Keratinocyte (primary cell): ENCODE data around the gene TXNRD1. TPM values are rescaled to one million over a fixed set of nuclear protein-coding genes. Genes with fewer than 3 reads are reported as not detected.

Experiments used
- DNase-seq: peaks from one replicate; pipeline ENCODE4 v3.0.0-alpha.2; 2011; ENCODE audit warnings: low read depth, missing footprints, low spot score
- FAIRE-seq: peaks from 2 replicates; lab custom pipeline; 2011; peaks lifted over from hg19 to GRCh38; lab: Jason Lieb, UNC
- H2AFZ ChIP-seq: 2 replicates; pipeline ENCODE4 v1.6.0; 2012; ENCODE audit warnings: low read length, control low read depth, inconsistent platforms; ENCODE audit not compliant: control insufficient read depth
- H3K27ac ChIP-seq: 2 replicates; pipeline ENCODE4 v1.5.1; 2011; ENCODE audit warnings: low read length; ENCODE audit not compliant: control insufficient read depth, insufficient read depth
- H3K27me3 ChIP-seq: 3 replicates; pipeline ENCODE4 v1.6.0; 2011; ENCODE audit warnings: low read length; ENCODE audit not compliant: control insufficient read depth, insufficient read depth; ENCODE audit errors: extremely low read depth
- H3K36me3 ChIP-seq, 2 experiments: 2 replicates in 1 of 2; 3 replicates in 1 of 2; pipeline ENCODE4 v1.5.1; 2011; ENCODE audit warnings: low read length in 2 of 2, mild to moderate bottlenecking in 1 of 2; ENCODE audit not compliant: control insufficient read depth in 2 of 2, insufficient read depth in 2 of 2; ENCODE audit errors: extremely low read depth in 1 of 2
- H3K4me1 ChIP-seq: 3 replicates; pipeline ENCODE4 v1.5.1; 2011; ENCODE audit warnings: low read length; ENCODE audit not compliant: control insufficient read depth, insufficient read depth; ENCODE audit errors: extremely low read depth
- H3K4me2 ChIP-seq: 3 replicates; pipeline ENCODE4 v1.6.0; 2011; ENCODE audit warnings: low read depth, low read length; ENCODE audit not compliant: control insufficient read depth, insufficient read depth; ENCODE audit errors: extremely low read depth
- H3K4me3 ChIP-seq, 3 experiments: fragments of 200-600 bp in 1 of 3; sonication (generic) in 1 of 3; 2 replicates in 2 of 3; 3 replicates in 1 of 3; pipeline ENCODE4 v1.5.1; 2011 to 2016; ENCODE audit warnings: low read length in 3 of 3, mild to moderate bottlenecking in 3 of 3, control low read depth in 2 of 3, inconsistent platforms in 1 of 3, low read depth in 1 of 3, mixed read lengths in 1 of 3, mixed run types in 1 of 3, moderate library complexity in 1 of 3; ENCODE audit not compliant: control insufficient read depth in 2 of 3, insufficient read depth in 2 of 3; ENCODE audit errors: extremely low read depth in 1 of 3
- H3K79me2 ChIP-seq: 2 replicates; pipeline ENCODE4 v1.6.0; 2012; ENCODE audit warnings: low read length; ENCODE audit not compliant: control insufficient read depth, insufficient read depth
- H3K9ac ChIP-seq: 3 replicates; pipeline ENCODE4 v1.6.0; 2011; ENCODE audit warnings: low read length; ENCODE audit not compliant: control insufficient read depth, insufficient read depth; ENCODE audit errors: extremely low read depth
- H3K9me1 ChIP-seq: 3 replicates; pipeline ENCODE4 v1.6.0; 2011; ENCODE audit warnings: low read length; ENCODE audit not compliant: control insufficient read depth, insufficient read depth; ENCODE audit errors: extremely low read depth
- H3K9me3 ChIP-seq: 2 replicates; pipeline ENCODE4 v1.5.1; 2012; ENCODE audit warnings: low read depth, low read length; ENCODE audit not compliant: control insufficient read depth
- H4K20me1 ChIP-seq: 3 replicates; pipeline ENCODE4 v1.6.0; 2011; ENCODE audit warnings: low read length; ENCODE audit not compliant: control insufficient read depth, insufficient read depth; ENCODE audit errors: extremely low read depth
- CTCF ChIP-seq, 3 experiments: IDR thresholded peaks in 1 of 3; conservative IDR thresholded peaks in 1 of 3; optimal IDR thresholded peaks in 1 of 3; 2 replicates in 2 of 3; 3 replicates in 1 of 3; pipeline versions ENCODE3 to v1.5.1; 2011; ENCODE audit warnings: low read length in 3 of 3, mild to moderate bottlenecking in 3 of 3, moderate library complexity in 2 of 3, control low read depth in 1 of 3, inconsistent platforms in 1 of 3; ENCODE audit not compliant: insufficient read depth in 2 of 3; ENCODE audit errors: extremely low read depth in 1 of 3
- EZH2 ChIP-seq: IDR thresholded peaks from one replicate; pipeline ENCODE4 v1.6.1; 2012; ENCODE audit warnings: inconsistent platforms, mild to moderate bottlenecking, low read length, moderate library complexity
- dilution Hi-C: fragments of 300-500 bp; cut with MboI; formaldehyde crosslinking; loops from one replicate; pipeline ENCODE4 v1.7.0; 2020; ENCODE audit warnings: low sequenced_read_pairs; ENCODE audit not compliant: extremely low pct_ligation_motif_present
- polyA plus RNA-seq, 5 experiments: library from polyadenylated mRNA; depleted of rRNA in 3 of 5; stranded (reverse) in 3 of 5; stranded (forward) in 1 of 5; unstranded in 1 of 5; fragments of >200 nt; gene quantifications; 1 replicate in 1 of 5; 2 replicates in 3 of 5; 3 replicates in 1 of 5; pipeline versions ENCODE4 v1.2.1 to v1.2.3, GENCODE V29; 2011 to 2012; ENCODE audit warnings: missing spikeins in 2 of 5, low read depth in 1 of 5, low replicate concordance in 1 of 5

Gene TXNRD1
- polyA plus RNA-seq, 1 donor (not counting 4 experiments of a cell fraction or from before 2014, with no cell fraction given), result 88.9 TPM

DNA sequence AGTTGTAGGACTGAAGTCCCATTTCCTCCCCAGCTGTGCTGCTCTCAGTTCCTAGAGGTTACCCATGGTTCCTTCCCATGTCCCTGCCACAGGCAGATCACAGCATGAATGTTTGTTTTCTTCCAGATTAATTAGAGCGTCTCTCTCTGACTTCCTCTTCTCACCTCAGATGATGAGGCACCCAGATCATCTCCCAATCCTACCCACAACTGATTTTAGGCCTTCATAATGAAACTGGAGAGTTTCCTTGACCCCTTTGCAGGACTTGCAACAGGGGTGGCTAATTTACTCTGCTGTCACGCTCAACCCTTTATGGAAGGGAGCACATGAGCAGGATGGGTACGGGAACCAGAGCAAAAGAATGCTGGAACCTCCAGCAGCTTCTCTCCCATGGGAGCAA, 32.1 kb upstream of the TXNRD1 start:
- no peak for TF ChIP-seq EZH2
- Histone ChIP-seq H3K9ac (no peak overlapping the region), H3K4me3 (no peak overlapping the region), H3K4me2 (no peak overlapping the region), H3K27ac (no peak overlapping the region), H3K36me3 (no peaks in the 10 kb centered on the region), H3K4me1 (peaks cover 3% of the 10 kb centered on the region), H3K79me2 (no peaks in the 10 kb centered on the region), H3K9me1 (no peaks in the 10 kb centered on the region), H3K27me3 (no peaks in the 10 kb centered on the region), H3K9me3 (peaks cover 3% of the 10 kb centered on the region), H2AFZ (no peak overlapping the region), H4K20me1 (no peaks in the 10 kb centered on the region)
- dilution Hi-C loops, result no loop called here
- DNase-seq (no peak), FAIRE-seq (no peak)

- FAIRE-seq, result no peak
- H3K36me3 ChIP-seq, result no peaks in the 10 kb centered on the region
- TF ChIP-seq CTCF (optimal IDR thresholded peaks at IDR 0.05 in 1 of 3, IDR thresholded peaks at IDR 0.05 in 1 of 3, conservative IDR thresholded peaks at IDR 0.05 in 1 of 3; ENCODE audit: extremely low read depth in 1 of 3, insufficient read depth in 2 of 3, low read length in 3 of 3) (no peak), EZH2 (no peak)
- no peak overlapping the region for H3K4me3 ChIP-seq
- dilution Hi-C loops, result no loop called here
- H3K9me1 ChIP-seq, result no peaks in the 10 kb centered on the region
- no peak for DNase-seq
- peaks cover 3% of the 10 kb centered on the region for H3K9me3 ChIP-seq
- no peak overlapping the region for H3K27ac ChIP-seq
- no peak overlapping the region for H3K9ac ChIP-seq
- H3K27me3 ChIP-seq, result no peaks in the 10 kb centered on the region
- no peaks in the 10 kb centered on the region for H3K4me1 ChIP-seq
- H3K4me2 ChIP-seq, result no peak overlapping the region
- H2AFZ ChIP-seq, result no peak overlapping the region
- no peaks in the 10 kb centered on the region for H3K79me2 ChIP-seq
- no peaks in the 10 kb centered on the region for H4K20me1 ChIP-seq
Measured at GRCh38 chr12:104187446-104188155, 28.0 kb upstream of the TXNRD1 start.

DNA sequence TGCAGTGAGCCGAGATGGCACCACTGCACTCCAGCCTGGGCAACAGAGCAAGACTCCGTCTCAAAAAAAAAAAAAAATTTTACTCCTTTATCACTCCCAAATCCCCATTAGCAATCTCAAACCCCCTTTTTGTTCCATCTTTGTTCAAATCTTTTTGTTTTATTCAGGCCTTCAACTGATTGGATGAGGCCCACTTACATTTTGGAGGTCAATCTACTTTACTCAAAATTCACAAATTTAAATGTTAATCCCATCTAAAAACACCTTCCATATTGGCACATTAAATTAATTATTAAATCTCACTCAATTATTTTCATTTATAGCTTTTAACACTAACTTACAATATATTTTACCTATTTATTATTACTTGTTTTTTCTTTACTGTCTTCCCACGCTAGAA, 27.0 kb upstream of the TXNRD1 start:
- H3K27ac ChIP-seq, result no peak overlapping the region

More for the DNA sequence above, 27.0 kb upstream of the TXNRD1 start:
- no peaks in the 10 kb centered on the region for H3K27me3 ChIP-seq
- H3K79me2 ChIP-seq, result no peaks in the 10 kb centered on the region
- H3K9me1 ChIP-seq, result no peaks in the 10 kb centered on the region
- H3K36me3 ChIP-seq, result no peaks in the 10 kb centered on the region
- no peak overlapping the region for H2AFZ ChIP-seq
- dilution Hi-C loops, result no loop called here
- H3K4me3 ChIP-seq, result no peak overlapping the region
- DNase-seq, result no peak
- peaks cover 3% of the 10 kb centered on the region for H3K9me3 ChIP-seq
- H3K4me2 ChIP-seq, result no peak overlapping the region
- H4K20me1 ChIP-seq, result no peaks in the 10 kb centered on the region
- TF ChIP-seq EZH2 (no peak), CTCF (optimal IDR thresholded peaks at IDR 0.05 in 1 of 3, IDR thresholded peaks at IDR 0.05 in 1 of 3, conservative IDR thresholded peaks at IDR 0.05 in 1 of 3; ENCODE audit: extremely low read depth in 1 of 3, insufficient read depth in 2 of 3, low read length in 3 of 3) (no peak)
- no peak for FAIRE-seq
- H3K4me1 ChIP-seq, result no peaks in the 10 kb centered on the region
- H3K9ac ChIP-seq, result no peak overlapping the region
